A673 (cell line): ENCODE results near the gene DUSP15. TPM values are rescaled to one million over a fixed set of nuclear protein-coding genes. Genes with fewer than 3 reads are reported as not detected.
"Not testable (repeated sequence)": the region's sequence is repeated elsewhere in the genome, so short reads cannot be mapped to it uniquely, and the experiment has no call there.

Source experiments
- BruUV-seq: library from RNA; stranded (reverse); fragments of 400-500 nt; replicated peaks from 2 replicates; lab custom pipeline; 2021; lab: Mats Ljungman, UMichigan
- CTCF ChIA-PET: fragments of 300-600 bp; sonication (Branson Sonifier 250); formaldehyde crosslinking; loops from one replicate; lab custom pipeline; 2022; ENCODE audit warnings: antibody characterized with exemption; lab: Charles Lee
- POLR2A ChIA-PET: fragments of 300-600 bp; sonication (Branson Sonifier 250); formaldehyde crosslinking; loops from one replicate; lab custom pipeline; 2022; ENCODE audit warnings: antibody characterized with exemption; ENCODE audit not compliant: low non-redundant PET; lab: Charles Lee
- DNase-seq: peaks from one replicate; pipeline ENCODE4 v3.0.0-alpha.2; 2015; ENCODE audit warnings: low spot score
- H3K27ac ChIP-seq: fragments of 200-600 bp; sonication (generic); 2 replicates; pipeline ENCODE4 v1.5.1; 2016; ENCODE audit warnings: mixed run types, low read depth, mild to moderate bottlenecking, mixed read lengths, antibody characterized with exemption, low read length; ENCODE audit not compliant: poor library complexity, severe bottlenecking
- H3K27me3 ChIP-seq: fragments of 200-600 bp; sonication (generic); replicated peaks from 2 replicates; pipeline ENCODE4 v1.6.1; 2017; ENCODE audit warnings: mixed run types, low read depth, mild to moderate bottlenecking, mixed read lengths, antibody characterized with exemption, low read length; ENCODE audit not compliant: insufficient read depth, poor library complexity
- H3K36me3 ChIP-seq: fragments of 200-600 bp; sonication (generic); 2 replicates; pipeline ENCODE4 v1.6.1; 2016; ENCODE audit warnings: mixed run types, mild to moderate bottlenecking, mixed read lengths, antibody characterized with exemption, low read length; ENCODE audit not compliant: insufficient read depth, poor library complexity, severe bottlenecking
- H3K4me1 ChIP-seq: fragments of 200-600 bp; sonication (generic); 2 replicates; pipeline ENCODE4 v1.6.1; 2017; ENCODE audit warnings: mixed run types, mild to moderate bottlenecking, mixed read lengths, antibody characterized with exemption, low read length; ENCODE audit not compliant: insufficient read depth, poor library complexity, severe bottlenecking
- H3K4me3 ChIP-seq: fragments of 200-600 bp; sonication (generic); 2 replicates; pipeline ENCODE4 v1.5.1; 2016; ENCODE audit warnings: low read depth, mixed run types, mild to moderate bottlenecking, mixed read lengths, low read length; ENCODE audit not compliant: poor library complexity, severe bottlenecking
- H3K9me3 ChIP-seq: fragments of 200-600 bp; sonication (generic); 2 replicates; pipeline ENCODE4 v1.6.1; 2016; ENCODE audit warnings: mixed run types, low read depth, mild to moderate bottlenecking, mixed read lengths, antibody characterized with exemption, low read length; ENCODE audit not compliant: poor library complexity, severe bottlenecking
- CTCF ChIP-seq: fragments of 300-800, 200-600 bp; sonication (generic); conservative IDR thresholded peaks from 2 replicates; pipeline ENCODE4 v1.5.1; 2017; ENCODE audit warnings: low read depth, mild to moderate bottlenecking, antibody characterized with exemption, low read length, moderate library complexity, mixed read lengths
- EZH2 ChIP-seq: fragments of 200-600 bp; sonication (generic); IDR thresholded peaks from 2 replicates; pipeline ENCODE4 v1.6.1; 2017; ENCODE audit warnings: borderline replicate concordance, low read depth, mild to moderate bottlenecking, mixed read lengths, antibody characterized with exemption, low read length; ENCODE audit not compliant: poor library complexity, severe bottlenecking
- intact Hi-C: fragments of 100-400 bp; cut with micrococcal nuclease; formaldehyde crosslinking; loops from one replicate; pipeline ENCODE4 v1.10.0; 2022; ENCODE audit not compliant: unreplicated experiment
- total RNA-seq: library from RNA; stranded (reverse); gene quantifications from 2 replicates; pipeline ENCODE4 v1.2.3, GENCODE V29; 2021

The DUSP15 gene
- total RNA-seq, 1 experiment from 2014 or later = not detected

DNA sequence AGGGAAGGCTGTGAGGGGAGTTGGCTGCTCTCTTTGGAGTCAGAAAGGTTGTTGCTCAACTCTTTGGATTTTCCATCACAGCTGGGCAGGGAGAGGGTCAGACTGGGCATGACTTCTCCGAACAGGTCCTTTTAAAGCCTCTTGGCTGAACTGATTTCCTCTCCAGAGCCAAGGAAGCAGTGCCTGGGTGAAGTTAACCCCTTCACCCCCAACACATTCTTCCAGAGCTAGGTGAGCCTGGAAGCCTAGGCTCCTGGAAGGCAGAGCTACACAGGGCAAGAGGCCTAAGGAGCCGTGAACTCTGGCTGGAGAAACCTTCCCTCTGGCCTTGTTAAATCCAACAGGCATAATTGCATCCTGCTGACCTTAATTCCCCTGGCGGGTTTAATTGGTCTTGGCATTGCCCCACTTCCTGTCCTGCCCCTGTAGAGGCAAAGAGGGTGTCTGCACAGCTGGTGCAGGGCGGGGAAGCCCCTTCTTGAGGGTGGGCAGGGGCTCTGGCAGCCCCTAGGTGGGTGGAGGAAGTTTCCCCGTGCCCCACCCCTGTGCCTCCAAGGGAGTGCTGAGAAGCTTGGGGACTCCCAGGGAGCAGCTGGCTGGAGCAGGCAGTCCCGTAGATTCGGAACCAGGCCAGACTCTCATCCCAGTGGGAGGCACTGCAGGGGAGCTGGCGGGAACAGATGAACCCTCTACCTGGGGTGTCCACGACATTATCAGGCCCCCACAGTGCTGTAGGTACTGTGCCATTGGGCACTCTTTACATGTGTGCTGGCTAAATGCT, 54.7 kb downstream of the DUSP15 start:
- no TSS peak for BruUV-seq
- CTCF ChIA-PET = interaction anchor here (0.6 kb wide), 1 partner anchor 12 kb away, joined by 4 read pairs; no protein-coding TSS in a partner anchor
- TF ChIP-seq EZH2 (no peak), CTCF (no peak)
- Histone ChIP-seq H3K27ac (no peak overlapping the region), H3K4me1 (peaks cover 11% of the 10 kb centered on the region), H3K27me3 (no peaks in the 10 kb centered on the region), H3K9me3 (no peaks in the 10 kb centered on the region), H3K4me3 (no peak overlapping the region), H3K36me3 (no peaks in the 10 kb centered on the region)
- intact Hi-C loops = no loop called here
- peak; percentile 45 for DNase-seq
- POLR2A ChIA-PET = no interaction called here

DNA sequence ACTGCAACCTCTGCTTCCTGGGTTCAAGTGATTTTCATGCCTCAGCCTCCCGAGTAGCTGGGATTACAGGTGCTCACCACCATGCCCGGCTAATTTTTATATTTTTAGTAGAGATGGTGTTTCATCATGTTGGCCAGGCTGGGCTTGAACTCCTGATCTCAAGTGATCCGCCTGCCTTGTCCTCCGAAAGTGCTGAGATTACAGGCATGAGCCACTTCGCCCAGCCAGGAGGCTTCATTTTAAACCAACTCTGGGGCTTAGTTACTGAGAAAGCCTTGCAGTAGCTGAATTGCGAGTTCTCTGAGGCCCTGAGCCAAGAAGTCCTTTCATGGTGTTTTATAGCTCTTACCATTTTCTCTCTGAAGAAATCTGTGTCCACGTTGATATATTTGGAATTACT, 56.2 kb downstream of the DUSP15 start:
- DNase-seq, BruUV-seq, CTCF ChIA-PET, POLR2A ChIA-PET, H3K4me3 ChIP-seq, H3K27ac ChIP-seq, intact Hi-C loops, H3K36me3 ChIP-seq, H3K27me3 ChIP-seq, H3K9me3 ChIP-seq: not testable (repeated sequence)
- H3K4me1 ChIP-seq = peaks cover 11% of the 10 kb centered on the region

- no peaks in the 10 kb centered on the region for H3K9me3 ChIP-seq
- H3K4me1 ChIP-seq = peaks cover 11% of the 10 kb centered on the region
- CTCF ChIA-PET = no interaction called here
- intact Hi-C loops = no loop called here
- POLR2A ChIA-PET = no interaction called here
- H3K27ac ChIP-seq = no peak overlapping the region
- BruUV-seq = no TSS peak
- TF ChIP-seq EZH2 (no peak), CTCF (no peak)
- H3K4me3 ChIP-seq = no peak overlapping the region
- no peaks in the 10 kb centered on the region for H3K27me3 ChIP-seq
- no peaks in the 10 kb centered on the region for H3K36me3 ChIP-seq
- DNase-seq = no peak
Measured at GRCh38 chr20:31813611-31814010, 56.7 kb downstream of the DUSP15 start.
